Non-pigmented ciliary epithelial cell (primary cell): ENCODE data around the gene IGFLR1.
"Not testable (repeated sequence)": the region's sequence is repeated elsewhere in the genome, so short reads cannot be mapped to it uniquely, and the experiment has no call there.

Experiments
- DNase-seq: peaks from one replicate; pipeline ENCODE4 v3.0.0-alpha.2; 2010; ENCODE audit warnings: low read depth

The IGFLR1 gene

GRCh38 chr19:35777086-35777841, 35.0 kb upstream of the IGFLR1 start:
- DNase-seq: no peak

DNA sequence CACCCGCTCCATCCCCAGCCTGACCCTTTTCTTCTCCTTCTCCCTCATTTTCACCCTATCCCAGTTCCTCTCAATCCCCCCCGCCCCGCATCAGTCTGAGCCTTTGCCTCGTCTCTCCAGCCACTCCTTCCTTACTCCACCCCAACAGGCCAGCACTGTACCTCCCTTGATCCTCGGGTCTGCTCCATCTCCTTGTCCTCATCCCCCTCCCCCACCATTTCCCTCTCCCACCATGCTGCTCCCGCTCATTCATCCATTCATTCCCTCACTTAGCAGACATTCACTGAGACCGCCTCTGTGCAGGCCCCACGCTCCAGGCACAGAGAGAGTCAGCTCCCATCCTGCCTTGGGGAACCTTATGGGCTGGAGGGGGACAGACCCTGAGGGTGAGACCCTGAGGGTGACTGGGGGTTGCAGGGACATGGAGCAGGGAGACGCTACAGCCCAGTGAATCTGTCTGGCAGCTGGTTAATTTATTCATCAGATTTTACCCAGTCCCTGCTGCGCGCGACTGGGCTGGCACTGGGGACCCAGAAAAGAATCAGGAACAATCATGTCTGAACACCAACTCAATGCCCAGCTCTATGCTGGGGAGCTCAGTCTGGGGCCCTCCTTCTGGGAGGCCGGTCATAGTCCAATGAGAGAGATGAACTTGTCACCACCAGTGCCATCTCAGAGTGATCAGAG, 34.0 kb upstream of the IGFLR1 start:
- DNase-seq: no peak

GRCh38 chr19:35775298-35776101, 33.2 kb upstream of the IGFLR1 start, which contains the start of gene ARHGAP33:
Gene ARHGAP33, plus strand, starts transcription at chr19:35775564. Its CDS starts 95 bp downstream, at chr19:35775659.
- DNase-seq: peak; percentile 78

DNA sequence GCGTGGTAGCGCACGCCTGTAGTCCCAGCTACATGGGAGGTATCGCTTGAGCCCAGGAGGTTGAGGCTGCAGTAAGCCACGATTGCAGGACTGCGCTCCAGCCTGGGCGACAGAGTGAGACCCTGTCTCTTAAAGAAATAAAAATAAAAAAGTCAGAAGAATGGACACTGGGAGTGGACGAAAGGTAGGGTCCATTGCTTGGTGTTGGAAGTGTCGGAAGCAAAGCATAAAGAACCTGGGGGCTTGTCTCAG, 32.7 kb upstream of the IGFLR1 start:
- no peak for DNase-seq

- DNase-seq: no peak
These were observed 32.2 kb upstream of the IGFLR1 start for GRCh38 chr19:35774274-35775045.

DNA sequence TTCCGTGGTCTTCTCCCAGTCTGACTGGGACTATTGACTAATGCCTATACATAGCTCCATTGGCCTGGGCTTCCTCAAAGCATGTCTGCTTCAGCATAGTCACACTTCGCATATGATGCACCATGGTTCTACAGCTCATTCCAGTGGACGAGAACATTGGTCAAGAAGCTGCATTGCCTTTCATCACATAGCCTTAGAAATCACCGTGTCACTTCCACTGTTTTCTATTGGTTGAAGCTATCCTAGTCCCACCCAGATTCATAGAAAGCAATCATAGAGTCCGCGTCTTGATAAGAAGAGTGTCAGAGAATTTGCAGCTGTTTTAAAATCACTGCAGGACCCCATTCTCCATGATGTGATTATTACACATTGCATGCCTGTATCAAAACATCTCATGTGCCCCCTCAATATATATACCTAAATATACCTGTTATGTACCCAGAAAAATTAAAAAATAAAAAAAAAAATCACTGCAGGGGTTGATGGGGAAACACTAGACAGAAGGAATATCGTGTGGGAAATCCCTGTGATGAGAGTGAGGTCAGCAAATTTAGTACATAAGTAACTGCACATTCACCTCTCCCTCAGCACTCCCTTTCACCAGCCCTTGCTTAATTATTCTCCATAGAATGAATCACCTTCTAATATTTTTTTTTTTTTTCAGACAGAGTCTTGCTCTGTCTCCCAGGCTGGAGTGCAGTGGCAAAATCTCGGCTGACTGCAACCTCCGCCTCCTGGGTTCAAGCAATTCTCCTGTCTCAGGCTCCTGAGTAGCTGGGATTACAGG, 31.0 kb upstream of the IGFLR1 start:
- DNase-seq: no peak

DNA sequence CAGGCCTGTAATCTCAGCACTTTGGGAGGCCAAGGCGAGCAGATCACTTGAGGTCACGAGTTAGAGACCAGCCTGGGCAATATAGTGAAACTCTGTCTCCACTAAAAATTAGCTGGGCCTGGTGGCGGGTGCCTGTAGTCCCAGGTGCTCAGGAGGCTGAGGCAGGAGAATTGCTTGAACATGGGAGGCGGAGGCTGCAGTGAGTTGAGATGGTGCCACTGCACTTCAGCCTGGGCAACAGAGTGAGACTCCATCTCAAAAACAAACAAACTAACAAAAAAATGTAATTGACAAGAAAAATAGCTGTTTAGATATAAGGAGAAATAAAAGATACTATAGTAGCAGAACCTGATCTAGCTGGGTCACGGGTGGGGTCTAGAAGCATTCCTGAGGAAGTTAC, 30.1 kb upstream of the IGFLR1 start:
- DNase-seq: not testable (repeated sequence)

GRCh38 chr19:35768082-35768421, 25.8 kb upstream of the IGFLR1 start:
- no peak for DNase-seq

DNA sequence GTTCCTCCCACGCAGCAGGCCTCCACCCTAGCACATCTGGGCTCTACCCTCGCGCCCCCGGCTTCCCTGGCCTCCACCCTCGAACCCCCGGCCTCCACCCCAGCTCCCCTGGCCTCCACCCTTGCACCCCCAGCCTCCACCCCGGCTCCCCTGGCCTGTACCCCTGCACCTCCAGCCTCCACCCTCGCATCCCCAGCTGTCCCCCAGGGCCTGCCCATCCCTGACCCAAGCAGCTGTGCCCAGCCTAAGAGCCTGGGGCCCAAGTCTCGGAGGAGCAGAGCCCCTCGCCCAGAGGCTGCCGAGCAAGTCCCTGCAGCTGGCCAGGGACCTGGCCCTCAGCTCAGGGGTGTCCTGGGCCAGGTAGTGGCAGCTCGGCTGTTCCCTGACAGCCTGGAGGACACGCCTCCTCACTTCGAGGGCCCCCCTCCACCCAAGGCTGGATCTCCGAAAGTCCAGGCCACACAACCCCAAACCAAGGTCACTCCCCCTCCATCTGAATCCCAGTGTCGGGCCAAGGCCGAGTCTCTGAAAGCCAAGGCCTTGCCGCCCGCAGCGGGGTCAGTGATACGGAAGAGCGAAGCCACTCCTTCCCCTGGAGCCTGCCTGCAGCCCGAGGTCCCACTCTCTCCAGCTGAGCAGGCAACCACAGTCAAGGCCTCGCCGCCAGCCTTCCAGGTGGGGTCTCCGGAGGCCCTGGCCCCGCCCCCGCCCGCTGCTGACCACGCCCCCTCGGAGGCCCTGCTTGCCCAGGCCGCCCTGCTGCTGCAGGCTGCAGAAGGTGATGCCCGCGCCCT, 25.2 kb upstream of the IGFLR1 start:
- DNase-seq: no peak

- DNase-seq: no peak
These were observed 24.4 kb upstream of the IGFLR1 start for GRCh38 chr19:35766571-35767104.

DNA sequence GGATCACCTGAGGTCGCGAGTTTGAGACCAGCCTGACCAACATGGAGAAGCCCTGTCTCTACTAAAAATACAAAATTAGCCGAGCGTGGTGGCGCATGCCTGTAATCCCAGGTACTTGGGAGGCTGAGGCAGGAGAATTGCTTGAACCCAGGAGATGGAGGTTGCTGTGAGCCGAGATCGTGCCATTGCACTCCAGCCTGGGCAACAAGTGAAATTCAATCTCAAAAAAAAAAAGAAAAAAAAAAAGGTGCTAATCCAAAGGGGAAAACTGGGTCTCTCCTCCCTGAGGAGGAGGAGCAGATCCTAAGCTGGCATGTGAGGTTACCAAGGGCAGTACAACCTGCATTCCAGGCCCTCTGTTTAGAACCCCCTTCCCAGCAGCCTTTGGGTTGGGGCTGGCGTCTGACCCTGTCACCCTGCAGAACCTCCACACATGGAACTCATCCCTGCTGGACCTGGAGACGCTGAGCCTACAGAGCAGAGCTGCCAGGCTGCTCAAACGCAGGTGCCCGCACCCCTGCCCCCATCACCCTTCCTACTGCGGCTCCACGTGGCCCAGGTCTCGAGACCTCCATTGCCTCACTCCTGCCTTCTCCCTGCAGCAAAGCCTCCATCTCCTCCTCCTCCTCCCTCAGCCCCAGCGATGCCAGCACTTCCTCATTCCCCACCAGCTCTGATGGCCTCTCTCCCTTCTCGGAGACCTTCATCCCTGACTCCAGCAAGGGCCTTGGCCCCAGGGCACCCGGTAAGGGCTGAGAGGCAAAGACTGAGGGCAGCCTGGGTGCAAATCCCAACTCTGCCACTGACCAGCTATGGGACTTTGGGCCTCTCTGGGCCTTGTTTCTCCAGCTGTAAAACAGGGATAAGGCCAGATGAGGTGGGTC, 22.4 kb upstream of the IGFLR1 start:
- no peak for DNase-seq

GRCh38 chr19:35760711-35761349, 18.6 kb upstream of the IGFLR1 start:
- no peak for DNase-seq

- DNase-seq: no peak
These were observed 17.4 kb upstream of the IGFLR1 start for GRCh38 chr19:35759697-35760096.

GRCh38 chr19:35757749-35758608, 15.7 kb upstream of the IGFLR1 start, which contains the start of gene PROSER3:
Gene PROSER3, plus strand, starts transcription at chr19:35758176. Its CDS starts 40 bp downstream, at chr19:35758216.
- DNase-seq: peak; percentile 100

- peak; percentile 76 for DNase-seq
These were observed 15.0 kb upstream of the IGFLR1 start for GRCh38 chr19:35757231-35757748.

DNA sequence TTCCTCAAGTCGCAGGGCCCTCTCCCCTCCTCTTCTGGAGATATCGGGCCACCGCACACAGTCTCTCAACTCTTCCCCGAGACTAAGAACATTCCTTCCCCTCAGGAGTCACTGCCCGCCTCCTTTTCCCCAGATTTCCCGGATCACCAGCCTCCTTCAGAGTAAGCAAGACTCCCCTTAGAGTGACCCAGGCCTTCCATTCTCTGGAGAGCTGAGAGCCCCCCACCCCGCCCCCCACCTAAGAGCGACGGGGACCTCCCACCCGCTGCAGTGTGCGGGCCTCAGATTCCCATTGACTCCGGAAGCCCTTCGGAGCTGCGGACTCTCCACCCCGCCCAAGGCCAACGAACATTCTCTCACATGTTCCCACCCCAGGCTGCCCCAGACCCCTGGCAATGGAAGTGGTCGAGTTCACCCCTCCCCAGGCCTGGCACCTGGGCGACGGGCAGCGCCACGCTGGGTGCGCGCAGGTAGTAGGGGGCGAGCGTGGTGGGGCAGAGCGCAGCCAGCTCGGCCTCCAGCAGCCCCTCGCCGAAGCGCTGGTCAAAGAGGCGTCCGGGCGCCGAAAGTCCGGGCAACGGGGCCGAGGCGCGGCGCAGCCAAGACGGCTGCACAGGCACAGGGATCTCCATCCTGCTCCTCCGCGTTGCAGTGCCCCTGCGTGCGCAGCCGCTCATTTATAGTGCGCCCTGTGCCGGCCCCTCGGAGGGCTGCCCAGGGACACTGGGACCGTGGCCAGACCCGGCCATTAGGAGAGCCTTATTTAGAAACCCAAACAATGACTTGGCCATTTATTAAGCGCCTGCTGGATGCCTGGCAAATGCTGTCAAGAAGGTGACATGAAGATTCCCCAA, 14.4 kb upstream of the IGFLR1 start, which contains the start of gene HSPB6:
Gene HSPB6 (minus strand): TSS at position 653 of the 854 bp plus-strand sequence. CDS start 21 bp downstream, at position 632.
- no peak for DNase-seq
